GM03348 (cell line): ENCODE results near the gene PRPF6.
A peak's percentile ranks its signal among the peaks of the same experiment; 100 is the strongest.

Source experiments
- DNase-seq: peaks from one replicate; pipeline ENCODE4 v3.0.0; 2012; ENCODE audit warnings: low spot score

Gene PRPF6

DNA sequence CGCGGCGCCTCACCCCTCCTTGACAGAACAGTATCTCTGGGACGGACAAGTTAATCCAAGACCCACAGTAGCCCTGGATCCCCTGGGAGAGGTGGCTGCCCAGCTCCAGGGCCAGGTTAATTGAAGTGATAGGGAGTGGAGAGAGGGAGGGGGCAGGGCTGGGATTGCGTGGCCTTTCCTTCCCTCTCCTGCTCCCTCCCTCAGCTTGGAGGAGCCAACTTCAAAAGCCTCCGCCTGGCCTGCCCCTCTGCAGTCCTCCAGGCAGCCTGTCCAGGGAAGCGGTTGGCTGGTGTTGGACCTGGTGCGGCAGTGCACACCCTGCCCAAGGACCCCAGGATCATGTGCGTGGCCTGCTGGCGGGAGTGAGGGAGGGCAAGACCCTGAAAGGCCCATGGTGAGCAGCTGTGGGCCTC is 55.0 kb downstream of the PRPF6 start, which contains the start of gene C20orf204:
Gene C20orf204, plus strand, starts transcription at position 250 of the 413 bp plus-strand sequence. Its CDS starts 142 bp downstream, at position 392.
- no peak for DNase-seq

GRCh38 chr20:64036346-64037198 is 55.6 kb downstream of the PRPF6 start:
- DNase-seq = no peak

DNA sequence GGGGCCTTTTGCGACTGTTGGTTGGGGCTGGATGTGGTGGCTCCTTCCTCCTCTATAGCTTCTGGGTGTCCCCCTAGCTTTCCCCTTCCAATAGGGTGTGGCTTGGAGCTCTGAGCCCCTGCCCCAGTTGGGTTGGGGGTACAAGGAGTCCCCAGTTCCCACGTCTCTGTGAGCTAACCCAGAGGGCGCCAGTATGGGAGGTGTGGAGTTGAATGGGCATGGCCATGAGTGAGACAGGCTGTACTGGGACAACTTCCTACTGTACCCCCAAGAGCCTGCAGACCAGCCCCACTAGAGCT is 56.2 kb downstream of the PRPF6 start:
- no peak for DNase-seq

- no peak for DNase-seq
Observed at GRCh38 chr20:64037498-64038213, 56.7 kb downstream of the PRPF6 start.

- no peak for DNase-seq
Observed at GRCh38 chr20:64038224-64038564, 57.3 kb downstream of the PRPF6 start.

GRCh38 chr20:64038565-64039292 is 57.8 kb downstream of the PRPF6 start:
- DNase-seq = peak; percentile 90

DNA sequence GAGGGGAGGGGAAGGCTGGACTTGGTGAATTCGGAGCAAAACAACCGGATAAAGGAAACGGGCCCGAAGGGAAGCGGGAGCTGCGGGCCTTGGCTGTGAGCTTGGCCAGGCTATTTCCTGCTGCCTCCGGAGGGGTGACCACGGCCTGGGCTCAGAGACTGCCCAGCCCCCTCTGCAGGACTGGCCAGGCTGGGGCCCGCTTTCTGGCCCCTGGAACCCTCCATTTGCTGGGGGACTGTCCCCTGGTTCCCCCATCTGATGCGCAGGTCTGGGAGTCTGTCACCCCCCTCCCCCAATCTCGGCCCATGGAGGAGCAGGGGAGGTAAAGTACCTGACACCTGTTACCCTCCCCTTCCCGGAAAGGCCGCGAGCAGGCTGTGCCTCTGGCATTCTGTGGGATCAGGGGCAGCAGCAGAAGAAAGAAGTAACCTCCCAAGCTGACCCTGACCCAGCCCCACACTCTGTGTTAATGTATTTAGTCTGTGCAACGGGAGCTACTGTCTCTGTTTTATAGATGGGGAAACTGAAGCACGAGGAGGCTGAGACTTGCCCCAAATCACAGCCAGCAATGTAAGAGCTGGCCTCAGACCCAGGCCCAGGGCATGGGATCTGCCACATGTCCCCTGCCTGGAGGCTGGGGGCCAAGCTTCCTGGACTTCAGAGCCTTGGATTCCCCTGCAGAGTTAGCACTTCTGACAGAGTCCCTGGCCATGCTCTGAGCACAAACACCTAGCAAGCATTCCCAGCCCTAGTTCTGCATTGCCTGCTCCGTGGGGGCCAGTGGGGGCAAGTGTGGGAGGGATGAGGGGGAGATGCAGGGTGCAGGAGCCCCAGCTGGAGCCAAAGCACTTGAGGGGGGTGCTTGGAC is 58.6 kb downstream of the PRPF6 start:
- no peak for DNase-seq

- no peak for DNase-seq
Observed at GRCh38 chr20:64040231-64041039, 59.5 kb downstream of the PRPF6 start.

GRCh38 chr20:64041040-64041780 is 60.3 kb downstream of the PRPF6 start:
- peak; percentile 54 for DNase-seq

DNA sequence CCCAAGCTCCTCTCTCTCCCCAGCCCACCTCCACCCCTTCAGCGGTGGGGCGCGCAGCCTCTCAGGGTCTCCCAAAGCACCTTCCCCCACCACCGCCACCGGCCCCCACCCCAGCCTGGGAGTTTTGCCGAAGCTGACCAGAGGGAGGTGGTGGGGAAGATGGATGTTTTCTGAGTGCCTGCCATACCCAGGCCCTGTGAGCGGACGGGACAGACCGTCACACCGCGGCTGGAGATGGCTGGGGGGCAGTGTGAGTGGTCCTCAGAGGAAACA is 60.8 kb downstream of the PRPF6 start:
- DNase-seq = no peak

DNA sequence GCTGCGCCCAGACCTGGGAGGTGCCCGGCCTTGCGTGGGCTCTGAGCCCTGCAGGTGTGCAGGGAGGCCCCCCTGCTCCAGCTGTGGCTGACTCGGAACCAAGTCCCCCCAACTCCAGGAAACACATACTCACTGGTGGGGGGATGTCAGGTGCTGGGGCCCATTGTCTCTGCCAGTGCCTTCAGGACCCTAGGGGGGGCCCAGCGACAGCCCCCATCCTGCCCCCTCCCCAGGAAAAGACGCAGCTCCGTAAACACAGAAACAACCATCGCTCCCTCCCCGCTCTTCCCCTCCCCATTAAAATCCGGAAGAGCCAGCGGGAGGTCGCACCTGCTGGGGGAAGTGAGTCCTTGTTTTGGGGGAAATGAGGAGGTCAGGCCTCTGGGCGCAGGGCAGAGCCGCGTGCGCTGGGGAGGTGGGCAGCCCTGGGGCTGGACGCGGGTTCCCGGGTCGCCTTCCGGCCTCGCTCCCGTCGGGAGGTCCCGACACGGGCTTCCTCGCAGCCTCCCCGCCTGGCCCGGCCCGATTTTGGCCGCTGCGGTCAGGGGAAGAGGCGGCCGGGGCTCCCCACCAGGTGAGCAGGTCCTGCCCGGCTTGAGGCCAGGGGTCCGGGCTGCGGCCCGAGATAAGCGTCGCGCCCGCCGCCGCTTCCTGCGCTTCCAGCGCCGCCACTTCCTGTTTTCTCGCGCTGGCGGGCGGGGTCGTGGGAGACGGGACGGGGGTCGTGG is 61.3 kb downstream of the PRPF6 start:
- DNase-seq = no peak

GRCh38 chr20:64043768-64044167 is 62.8 kb downstream of the PRPF6 start:
- no peak for DNase-seq

DNA sequence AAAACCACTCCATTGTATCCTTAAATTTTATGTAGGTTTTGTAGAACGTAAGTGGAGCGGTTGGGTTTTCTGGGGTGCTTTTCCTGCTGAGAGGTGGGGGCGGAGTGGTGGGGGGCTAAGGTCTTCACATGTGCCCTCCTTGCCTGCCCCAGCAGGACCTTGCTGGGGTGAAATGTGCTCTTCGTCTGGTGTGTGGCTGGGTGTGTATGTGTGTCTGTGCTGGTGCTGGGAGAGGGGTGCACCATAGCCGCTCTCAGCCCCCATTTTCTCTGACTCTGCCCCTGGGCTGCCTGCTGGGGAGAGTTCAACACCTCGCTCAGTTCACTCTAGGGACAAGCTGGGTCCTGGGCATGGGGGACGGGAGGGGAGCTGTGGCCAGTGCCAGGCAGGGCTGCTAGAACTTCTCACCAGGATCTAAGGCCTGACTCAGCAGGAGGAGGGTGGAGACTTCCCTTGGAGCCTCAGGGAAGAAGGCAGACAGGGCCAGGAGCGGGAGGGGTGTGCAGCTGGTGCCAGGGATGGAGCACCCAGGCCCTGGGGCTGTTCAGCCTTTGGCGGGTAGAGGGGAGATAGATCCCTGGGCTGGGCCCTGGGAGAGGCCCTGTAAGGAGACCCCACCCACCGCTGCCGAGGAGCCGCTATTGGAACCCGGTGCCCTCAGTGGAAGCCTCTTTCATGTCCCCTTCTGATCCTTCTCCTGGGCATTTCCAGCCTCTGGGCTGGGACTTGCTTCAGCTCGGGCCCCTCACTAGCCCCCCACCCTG is 63.7 kb downstream of the PRPF6 start:
- DNase-seq = peak; percentile 80

GRCh38 chr20:64045346-64046011 is 64.5 kb downstream of the PRPF6 start:
- DNase-seq = no peak

- no peak for DNase-seq
Observed at GRCh38 chr20:64047046-64047389, 66.1 kb downstream of the PRPF6 start.

DNA sequence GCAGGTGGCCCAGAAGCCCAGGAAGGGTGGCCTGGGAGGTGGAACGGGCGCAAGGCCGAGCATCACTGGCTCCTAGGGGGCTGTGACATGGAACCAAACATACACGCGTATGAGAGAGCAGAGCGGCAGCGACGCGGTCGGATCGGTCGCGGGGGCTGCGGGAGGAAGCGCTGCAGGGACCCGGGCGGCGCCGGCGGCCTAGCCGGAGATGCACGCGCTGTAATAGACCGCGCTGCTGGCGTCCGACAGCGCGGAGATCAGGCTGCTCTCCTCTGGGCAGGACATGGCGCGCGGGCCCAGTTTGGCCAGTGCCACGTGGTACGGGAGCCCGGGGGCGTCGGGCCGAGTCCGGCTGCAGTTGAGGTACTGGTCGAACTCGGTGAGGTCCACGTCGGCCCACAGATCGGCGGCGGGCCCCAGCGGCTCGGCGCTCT is 67.1 kb downstream of the PRPF6 start:
- DNase-seq = no peak

DNA sequence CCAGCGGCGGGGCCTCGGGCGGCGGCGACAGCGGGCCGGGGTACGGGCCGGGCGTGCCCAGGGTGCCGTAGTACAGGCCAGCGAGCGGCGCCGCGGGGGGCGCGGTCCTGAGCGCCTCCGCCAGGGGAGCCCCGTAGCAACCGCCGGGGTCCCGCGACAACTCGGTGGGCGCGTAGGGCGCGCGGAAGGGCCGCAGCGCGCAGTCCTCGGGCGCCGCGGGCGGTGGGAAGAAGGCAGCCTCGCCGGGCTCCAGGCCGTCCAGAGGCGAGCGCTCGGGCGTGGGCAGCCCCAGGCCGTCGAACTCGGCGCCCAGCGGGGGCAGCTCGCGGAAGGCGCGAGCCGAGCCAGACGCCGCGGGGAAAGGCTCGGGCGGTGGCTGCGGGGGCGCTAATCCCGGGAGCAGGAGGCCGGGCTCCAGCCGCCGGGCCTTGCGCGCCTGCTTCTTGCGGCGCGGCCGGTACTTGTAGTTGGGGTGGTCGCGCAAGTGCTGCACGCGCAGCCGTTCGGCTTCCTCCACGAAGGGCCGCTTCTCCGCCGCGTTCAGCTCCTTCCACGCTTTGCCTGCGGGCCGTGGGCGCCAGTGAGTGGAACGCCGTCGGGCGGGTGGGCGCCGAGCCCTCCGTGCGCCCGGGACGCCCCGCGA is 67.6 kb downstream of the PRPF6 start:
- no peak for DNase-seq
